ENCODE results near the gene GLUL. TPM values are rescaled to one million over a fixed set of nuclear protein-coding genes. Genes with fewer than 3 reads are reported as not detected.

Gene GLUL
- total and polyA plus RNA-seq, 4 experiments from 2014 or later = 78.5 to 96.0 (median 89.5) TPM

GRCh38 chr1:182386980-182387379 is 4.6 kb downstream of the GLUL start:
- ChIA-PET CTCF (ENCODE audit: partially characterized antibody) (interaction anchor here (1.6 to 2.0 kb wide), 3 partner anchors 9 to 243 kb away, joined by 5 to 9 read pairs (median 6); no protein-coding TSS in a partner anchor), POLR2A (ENCODE audit: partially characterized antibody) (no interaction called here)
- H3K9me3 ChIP-seq (ENCODE audit: control insufficient read depth in 1 of 2, low read length in 2 of 2) = no peaks in the 10 kb centered on the region
- H3K4me3 ChIP-seq (ENCODE audit: low read length in 2 of 2) = no peak overlapping the region
- peaks cover 53% of the 10 kb centered on the region for H3K36me3 ChIP-seq (ENCODE audit: insufficient read depth, low read length)
- Mint-ChIP-seq H3K36me3 (peaks cover 34 to 62% of the 10 kb centered on the region in 2 donors), H3K4me3 (no peak overlapping the region), H3K4me1 (peaks cover 13 to 29% (median 22%) of the 10 kb centered on the region in 4 donors), H3K27me3 (peaks cover 0 to 2% of the 10 kb centered on the region in 2 donors), H3K9me3 (no peaks in the 10 kb centered on the region), H3K27ac (no peak overlapping the region)
- no peak overlapping the region for H3K27ac ChIP-seq (ENCODE audit: low read depth, low read length)
- peaks cover 18% of the 10 kb centered on the region for H3K4me1 ChIP-seq (ENCODE audit: insufficient read depth, low read length)
- intact Hi-C loops (cut with micrococcal nuclease) = no loop called here
- DNase-seq = no peak
- no peaks in the 10 kb centered on the region for H3K27me3 ChIP-seq (ENCODE audit: insufficient read depth, low read length)

DNA sequence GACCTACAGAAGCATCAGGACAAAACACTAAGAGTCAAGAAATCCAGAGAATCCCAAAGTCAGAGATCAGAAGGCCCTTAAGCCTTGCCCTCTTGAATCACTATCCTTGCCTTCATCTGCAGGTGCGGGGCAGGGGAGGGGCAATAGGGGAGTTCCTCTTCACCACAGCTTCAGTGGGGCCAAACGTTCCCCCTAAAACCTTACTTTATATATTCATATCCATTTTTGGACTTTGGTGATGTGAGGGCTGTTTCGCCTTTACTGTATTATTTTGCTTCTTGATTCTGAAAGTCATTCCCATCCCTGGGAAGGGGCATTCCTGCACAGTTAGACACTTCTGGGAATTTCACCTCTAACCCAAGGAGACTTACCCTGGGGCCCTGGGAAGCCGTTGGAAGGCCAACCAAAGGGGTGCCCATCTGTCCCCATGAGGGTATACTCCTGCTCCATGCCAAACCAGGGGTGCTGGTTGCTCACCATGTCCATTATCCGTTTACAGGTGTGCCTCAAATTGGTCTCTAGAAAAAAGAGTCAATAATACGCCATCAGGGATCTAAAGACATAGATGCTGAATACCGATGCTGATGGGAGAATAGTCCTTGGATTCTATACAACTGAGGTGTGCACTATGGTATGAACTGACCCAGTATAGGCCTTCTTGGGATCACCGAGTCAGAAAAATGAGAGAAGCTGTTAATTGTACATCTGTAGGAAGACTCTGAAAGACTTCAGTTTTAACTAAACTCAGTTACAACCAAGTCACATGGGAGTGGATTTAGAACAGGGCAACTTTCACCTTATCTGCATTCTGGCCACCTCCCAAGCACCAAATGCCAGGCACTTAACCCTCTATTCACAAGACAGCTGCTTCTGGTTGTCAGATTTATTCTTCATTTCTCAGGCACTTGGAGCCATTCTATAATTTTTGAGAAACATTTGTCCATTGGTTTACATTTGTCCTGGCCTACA is 5.4 kb downstream of the GLUL start:
- intact Hi-C loops (cut with micrococcal nuclease) = no loop called here
- H3K4me3 Mint-ChIP-seq = no peak overlapping the region
- Histone ChIP-seq H3K4me1 (ENCODE audit: insufficient read depth, low read length) (peaks cover 18% of the 10 kb centered on the region), H3K9me3 (ENCODE audit: control insufficient read depth in 1 of 2, low read length in 2 of 2) (no peaks in the 10 kb centered on the region), H3K36me3 (ENCODE audit: insufficient read depth, low read length) (peaks cover 53% of the 10 kb centered on the region), H3K27ac (ENCODE audit: low read depth, low read length) (no peak overlapping the region), H3K27me3 (ENCODE audit: insufficient read depth, low read length) (no peaks in the 10 kb centered on the region), H3K4me3 (ENCODE audit: low read length in 2 of 2) (no peak overlapping the region)
- ChIA-PET POLR2A (ENCODE audit: partially characterized antibody) (no interaction called here), CTCF (ENCODE audit: partially characterized antibody) (interaction anchor here (1.7 to 2.0 kb wide), 2 partner anchors 11 to 243 kb away, joined by 6 to 9 read pairs; no protein-coding TSS in a partner anchor)
- peak overlapping the region in 1 of 7 donors; percentile 62 for H3K27ac Mint-ChIP-seq
- peaks cover 13 to 29% (median 21%) of the 10 kb centered on the region in 4 donors for H3K4me1 Mint-ChIP-seq
- no peak for DNase-seq
- H3K9me3 Mint-ChIP-seq = no peaks in the 10 kb centered on the region
- peaks cover 0 to 2% of the 10 kb centered on the region in 2 donors for H3K27me3 Mint-ChIP-seq
- peaks cover 34 to 60% of the 10 kb centered on the region in 2 donors for H3K36me3 Mint-ChIP-seq

GRCh38 chr1:182384387-182384960 is 7.1 kb downstream of the GLUL start:
- H3K27ac ChIP-seq (ENCODE audit: low read depth, low read length) = no peak overlapping the region
- H3K9me3 ChIP-seq (ENCODE audit: control insufficient read depth in 1 of 2, low read length in 2 of 2) = no peaks in the 10 kb centered on the region
- H3K27ac Mint-ChIP-seq = no peak overlapping the region
- POLR2A ChIA-PET (ENCODE audit: partially characterized antibody) = interaction anchor here (0.7 kb wide), 1 partner anchor 12 kb away, joined by 3 read pairs; no protein-coding TSS in a partner anchor
- no peak for DNase-seq
- peaks cover 53% of the 10 kb centered on the region for H3K36me3 ChIP-seq (ENCODE audit: insufficient read depth, low read length)
- no peak overlapping the region for H3K4me3 Mint-ChIP-seq
- peaks cover 34 to 50% of the 10 kb centered on the region in 2 donors for H3K36me3 Mint-ChIP-seq
- peaks cover 7 to 18% (median 10%) of the 10 kb centered on the region in 4 donors for H3K4me1 Mint-ChIP-seq
- peaks cover 12% of the 10 kb centered on the region for H3K4me1 ChIP-seq (ENCODE audit: insufficient read depth, low read length)
- H3K4me3 ChIP-seq (ENCODE audit: low read length in 2 of 2) = no peak overlapping the region
- no peaks in the 10 kb centered on the region for H3K27me3 Mint-ChIP-seq
- CTCF ChIA-PET (ENCODE audit: partially characterized antibody) = no interaction called here
- no peaks in the 10 kb centered on the region for H3K9me3 Mint-ChIP-seq
- H3K27me3 ChIP-seq (ENCODE audit: insufficient read depth, low read length) = no peaks in the 10 kb centered on the region
- intact Hi-C loops (cut with micrococcal nuclease) = no loop called here

GRCh38 chr1:182383934-182384333 is 7.7 kb downstream of the GLUL start:
- H3K36me3 ChIP-seq (ENCODE audit: insufficient read depth, low read length) = peaks cover 53% of the 10 kb centered on the region
- peaks cover 34 to 47% of the 10 kb centered on the region in 2 donors for H3K36me3 Mint-ChIP-seq
- no peak overlapping the region for H3K4me3 ChIP-seq (ENCODE audit: low read length in 2 of 2)
- ChIA-PET POLR2A (ENCODE audit: partially characterized antibody) (interaction anchor here (0.7 kb wide), 1 partner anchor 13 kb away, joined by 3 read pairs; no protein-coding TSS in a partner anchor), CTCF (ENCODE audit: partially characterized antibody) (no interaction called here)
- no peaks in the 10 kb centered on the region for H3K27me3 Mint-ChIP-seq
- H3K9me3 Mint-ChIP-seq = no peaks in the 10 kb centered on the region
- H3K4me1 Mint-ChIP-seq = peaks cover 4 to 13% (median 6%) of the 10 kb centered on the region in 4 donors
- no peak overlapping the region for H3K27ac Mint-ChIP-seq
- no peaks in the 10 kb centered on the region for H3K9me3 ChIP-seq (ENCODE audit: control insufficient read depth in 1 of 2, low read length in 2 of 2)
- intact Hi-C loops (cut with micrococcal nuclease) = no loop called here
- no peaks in the 10 kb centered on the region for H3K27me3 ChIP-seq (ENCODE audit: insufficient read depth, low read length)
- H3K4me3 Mint-ChIP-seq = no peak overlapping the region
- DNase-seq = no peak
- peaks cover 7% of the 10 kb centered on the region for H3K4me1 ChIP-seq (ENCODE audit: insufficient read depth, low read length)
- H3K27ac ChIP-seq (ENCODE audit: low read depth, low read length) = no peak overlapping the region

DNA sequence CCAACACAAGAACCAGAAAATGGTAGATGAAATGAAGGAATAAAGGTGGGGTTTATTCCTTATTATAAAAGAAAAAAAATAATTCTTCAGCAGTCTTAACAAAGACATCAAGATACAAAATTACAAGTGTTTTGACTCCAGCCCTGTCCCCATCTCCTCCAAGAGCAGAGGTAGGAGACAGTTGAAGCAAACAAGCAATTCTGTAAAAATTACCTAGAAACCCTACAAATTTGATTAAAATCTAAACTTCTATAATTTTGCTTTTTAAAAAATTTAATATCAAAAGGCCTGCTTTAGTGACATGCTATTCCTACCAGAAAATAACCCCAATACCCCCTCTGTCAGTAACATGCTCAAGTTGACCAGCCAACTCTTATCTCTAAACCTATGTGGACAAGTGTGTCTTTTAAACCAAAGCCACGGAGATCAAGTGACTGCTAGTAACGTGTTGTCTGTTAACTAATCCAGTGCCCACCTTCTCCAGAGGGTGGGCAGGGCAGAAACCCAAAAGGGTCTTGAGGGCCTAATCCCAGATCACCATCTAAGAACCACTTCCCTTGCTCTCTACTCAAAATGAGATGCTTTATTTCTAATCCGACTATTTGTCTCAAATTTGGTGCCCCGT is 8.4 kb downstream of the GLUL start:
- H3K4me3 Mint-ChIP-seq = no peak overlapping the region
- POLR2A ChIA-PET (ENCODE audit: partially characterized antibody) = no interaction called here
- H3K36me3 ChIP-seq (ENCODE audit: insufficient read depth, low read length) = peaks cover 48% of the 10 kb centered on the region
- peaks cover 34 to 44% of the 10 kb centered on the region in 2 donors for H3K36me3 Mint-ChIP-seq
- H3K9me3 ChIP-seq (ENCODE audit: control insufficient read depth in 1 of 2, low read length in 2 of 2) = no peaks in the 10 kb centered on the region
- H3K27ac ChIP-seq (ENCODE audit: low read depth, low read length) = no peak overlapping the region
- no peaks in the 10 kb centered on the region for H3K27me3 Mint-ChIP-seq
- CTCF ChIA-PET (ENCODE audit: partially characterized antibody) = interaction anchor here (1.6 kb wide), 1 partner anchor 13 kb away, joined by 7 read pairs; no protein-coding TSS in a partner anchor
- no peaks in the 10 kb centered on the region for H3K9me3 Mint-ChIP-seq
- no peaks in the 10 kb centered on the region for H3K4me1 ChIP-seq (ENCODE audit: insufficient read depth, low read length)
- H3K4me3 ChIP-seq (ENCODE audit: low read length in 2 of 2) = no peak overlapping the region
- intact Hi-C loops (cut with micrococcal nuclease) = no loop called here
- H3K27ac Mint-ChIP-seq = peak overlapping the region in 1 of 7 donors; percentile 44
- DNase-seq = no peak
- no peaks in the 10 kb centered on the region for H3K27me3 ChIP-seq (ENCODE audit: insufficient read depth, low read length)
- peaks cover 0 to 5% (median 0%) of the 10 kb centered on the region in 4 donors for H3K4me1 Mint-ChIP-seq

DNA sequence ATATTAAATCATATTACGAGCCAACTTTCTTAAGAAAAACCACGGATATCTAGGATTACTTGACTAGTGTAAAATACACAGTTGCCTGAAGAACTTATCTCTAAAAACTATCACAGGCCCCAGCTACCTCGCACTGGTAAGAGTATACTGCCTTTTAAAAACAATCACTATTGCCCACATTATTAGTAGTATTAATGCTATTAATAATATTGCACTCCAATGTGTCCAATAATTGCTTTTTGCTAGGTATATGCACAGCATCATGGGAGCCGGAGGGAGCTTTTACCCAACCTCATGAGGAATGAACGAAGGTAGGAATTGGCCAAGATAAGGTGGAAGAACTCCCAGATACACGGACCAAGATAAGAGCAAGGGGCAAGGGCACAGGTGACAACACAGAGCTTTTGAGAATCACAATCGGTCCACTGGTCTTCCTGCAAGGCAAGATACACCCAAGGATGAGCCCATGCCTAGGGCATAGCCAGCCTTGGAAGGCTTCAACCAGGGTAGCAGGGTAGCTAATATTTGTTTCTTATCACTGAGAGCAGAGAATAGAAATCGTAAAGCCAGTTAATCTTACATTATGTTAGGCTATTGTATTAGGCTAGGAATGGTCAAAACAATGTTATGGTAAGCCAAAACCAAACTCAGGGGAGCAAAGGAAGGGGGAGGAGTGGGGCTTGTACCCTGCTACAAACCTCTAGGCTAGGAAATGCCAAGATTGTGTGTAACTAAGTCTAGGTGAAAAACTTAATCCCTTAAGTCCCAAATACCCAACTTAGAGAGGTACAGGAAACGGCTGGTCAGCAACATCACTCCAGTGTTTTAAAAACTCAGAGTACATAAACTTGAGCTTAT is 9.4 kb downstream of the GLUL start:
- Mint-ChIP-seq H3K9me3 (no peaks in the 10 kb centered on the region), H3K27ac (no peak overlapping the region), H3K27me3 (no peaks in the 10 kb centered on the region), H3K36me3 (peaks cover 31 to 36% of the 10 kb centered on the region in 2 donors), H3K4me3 (no peak overlapping the region), H3K4me1 (peaks cover 0 to 5% (median 0%) of the 10 kb centered on the region in 4 donors)
- CTCF ChIA-PET (ENCODE audit: partially characterized antibody) = interaction anchor here (1.0 to 1.6 kb wide), 4 partner anchors 14 to 301 kb away, joined by 4 to 7 read pairs (median 5); no protein-coding TSS in a partner anchor
- H3K36me3 ChIP-seq (ENCODE audit: insufficient read depth, low read length) = peaks cover 42% of the 10 kb centered on the region
- no peak for DNase-seq
- no peaks in the 10 kb centered on the region for H3K27me3 ChIP-seq (ENCODE audit: insufficient read depth, low read length)
- POLR2A ChIA-PET (ENCODE audit: partially characterized antibody) = interaction anchor here (1.7 kb wide), 1 partner anchor 9 kb away, joined by 8 read pairs; the partner anchor contains the start of gene GLUL
- no peak overlapping the region for H3K27ac ChIP-seq (ENCODE audit: low read depth, low read length)
- no peaks in the 10 kb centered on the region for H3K4me1 ChIP-seq (ENCODE audit: insufficient read depth, low read length)
- no peaks in the 10 kb centered on the region for H3K9me3 ChIP-seq (ENCODE audit: control insufficient read depth in 1 of 2, low read length in 2 of 2)
- intact Hi-C loops (cut with micrococcal nuclease) = no loop called here
- H3K4me3 ChIP-seq (ENCODE audit: low read length in 2 of 2) = no peak overlapping the region
